Activated CD8-positive, alpha-beta T cell treated with anti-CD3 and anti-CD28 coated beads for 36 hours (primary cell): ENCODE measurements around the gene KDM5B. TPM values are rescaled to one million over a fixed set of nuclear protein-coding genes. Genes with fewer than 3 reads are reported as not detected.

Experiments used
- ATAC-seq: fragments of 200-7000 bp; cut with Tn5 transposase; one replicate; pipeline ENCODE4 v1.10.0; 2021; ENCODE audit warnings: mild to moderate bottlenecking, moderate library complexity
- CTCF ChIA-PET: fragments of 350-600 bp; sonication (Branson Sonifier 250); formaldehyde crosslinking; loops from one replicate; lab custom pipeline; 2021; ENCODE audit warnings: antibody characterized with exemption; lab: Charles Lee
- POLR2A ChIA-PET: fragments of 350-600 bp; sonication (Branson Sonifier 250); formaldehyde crosslinking; loops from one replicate; lab custom pipeline; 2021; ENCODE audit warnings: antibody characterized with exemption; lab: Charles Lee
- DNase-seq: peaks from one replicate; pipeline ENCODE4 v3.0.0-alpha.2; 2020
- H3K27ac Mint-ChIP-seq: one replicate; pipeline ENCODE4 v1.8.0; 2021; ENCODE audit warnings: mild to moderate bottlenecking, mixed read lengths
- H3K27me3 Mint-ChIP-seq: one replicate; pipeline ENCODE4 v1.8.0; 2021; ENCODE audit warnings: mixed read lengths
- H3K36me3 Mint-ChIP-seq: one replicate; pipeline ENCODE4 v1.8.0; 2021; ENCODE audit warnings: low read depth, mixed read lengths
- H3K4me1 Mint-ChIP-seq: one replicate; pipeline ENCODE4 v1.8.0; 2021; ENCODE audit warnings: low read depth, mixed read lengths
- H3K4me3 Mint-ChIP-seq: one replicate; pipeline ENCODE4 v1.8.0; 2021; ENCODE audit warnings: mild to moderate bottlenecking, moderate library complexity, mixed read lengths
- H3K9me3 Mint-ChIP-seq: one replicate; pipeline ENCODE4 v1.8.0; 2021; ENCODE audit warnings: mixed read lengths
- CTCF ChIP-seq: fragments of 200-600 bp; IDR thresholded peaks from one replicate; pipeline ENCODE4 v1.8.0; 2022; ENCODE audit warnings: antibody characterized with exemption, mild to moderate bottlenecking
- intact Hi-C: fragments of 100-400 bp; cut with micrococcal nuclease; formaldehyde crosslinking; loops from one replicate; pipeline ENCODE4 v1.10.0; 2022
- total RNA-seq, 2 experiments: library from RNA; stranded (reverse); gene quantifications; one replicate each; pipeline ENCODE4 v1.2.3, GENCODE V29; 2021

KDM5B gene
- total RNA-seq, 2 experiments from 2014 or later, result 54.8 to 60.3 TPM

- no peaks in the 10 kb centered on the region for H3K4me1 Mint-ChIP-seq
Measured at GRCh38 chr1:202818819-202819218, 10.6 kb upstream of the KDM5B start.

GRCh38 chr1:202815120-202815519 lies 6.9 kb upstream of the KDM5B start:
- ChIA-PET POLR2A (interaction anchor here (0.6 kb wide), 1 partner anchor 32 kb away, joined by 3 read pairs; no protein-coding TSS in a partner anchor), CTCF (no interaction called here)
- Mint-ChIP-seq H3K4me3 (no peak overlapping the region), H3K9me3 (no peaks in the 10 kb centered on the region), H3K27ac (no peak overlapping the region), H3K36me3 (no peaks in the 10 kb centered on the region), H3K4me1 (peaks cover 14% of the 10 kb centered on the region), H3K27me3 (peaks cover 12% of the 10 kb centered on the region)
- no peak for TF ChIP-seq CTCF
- no peak for DNase-seq
- ATAC-seq, result no peak
- intact Hi-C loops, result no loop called here

More at GRCh38 chr1:202818819-202819218, 10.6 kb upstream of the KDM5B start:
- Mint-ChIP-seq H3K27ac (no peak overlapping the region), H3K9me3 (no peaks in the 10 kb centered on the region), H3K27me3 (peaks cover 4% of the 10 kb centered on the region), H3K36me3 (no peaks in the 10 kb centered on the region), H3K4me3 (no peak overlapping the region)
- no peak for DNase-seq
- no peak for TF ChIP-seq CTCF
- POLR2A ChIA-PET, result interaction anchor here (0.5 kb wide), 1 partner anchor 675 kb away, joined by 3 read pairs; no protein-coding TSS in a partner anchor
- no peak for ATAC-seq
- intact Hi-C loops, result no loop called here
- CTCF ChIA-PET, result no interaction called here

- TF ChIP-seq CTCF, result no peak
- H3K4me3 Mint-ChIP-seq, result peak overlapping the region; percentile 94
- CTCF ChIA-PET, result interaction anchor here (1.7 kb wide), 1 partner anchor 31 kb away, joined by 4 read pairs; no protein-coding TSS in a partner anchor
- no peaks in the 10 kb centered on the region for H3K36me3 Mint-ChIP-seq
- DNase-seq, result no peak
- POLR2A ChIA-PET, result interaction anchor here (0.8 to 1.0 kb wide), 2 partner anchors 25 to 69 kb away, joined by 3 to 4 read pairs; no protein-coding TSS in a partner anchor
- peaks cover 11% of the 10 kb centered on the region for H3K27me3 Mint-ChIP-seq
- ATAC-seq, result no peak
- H3K27ac Mint-ChIP-seq, result no peak overlapping the region
- no peaks in the 10 kb centered on the region for H3K9me3 Mint-ChIP-seq
- H3K4me1 Mint-ChIP-seq, result peaks cover 29% of the 10 kb centered on the region
- intact Hi-C loops, result no loop called here
Measured at GRCh38 chr1:202812176-202813026, 4.2 kb upstream of the KDM5B start.

GRCh38 chr1:202811296-202812175 lies 3.3 kb upstream of the KDM5B start:
- POLR2A ChIA-PET, result interaction anchor here (0.7 to 1.6 kb wide), 4 partner anchors 12 to 399 kb away, joined by 3 to 4 read pairs (median 4); no protein-coding TSS in a partner anchor
- Mint-ChIP-seq H3K27me3 (peaks cover 11% of the 10 kb centered on the region), H3K4me1 (peaks cover 29% of the 10 kb centered on the region), H3K4me3 (peak overlapping the region; percentile 94), H3K36me3 (peaks cover under 1% of the 10 kb centered on the region), H3K9me3 (no peaks in the 10 kb centered on the region), H3K27ac (peak overlapping the region; percentile 88)
- no peak for TF ChIP-seq CTCF
- CTCF ChIA-PET, result interaction anchor here (1.4 to 1.7 kb wide), 2 partner anchors 9 to 30 kb away, joined by 3 to 4 read pairs; no protein-coding TSS in a partner anchor
- intact Hi-C loops, result no loop called here
- DNase-seq (peak; percentile 78), ATAC-seq (peak; percentile 31)
